Measurements from ENCODE around the gene CORT. TPM values are rescaled to one million over a fixed set of nuclear protein-coding genes. Genes with fewer than 3 reads are reported as not detected.

The CORT gene
- total and polyA plus RNA-seq, 10 of the 15 experiments (the other 5 are each of a cell fraction or from before 2014, with no cell fraction given): 0.09 to 0.49 (median 0.23) TPM; not detected in 1

DNA sequence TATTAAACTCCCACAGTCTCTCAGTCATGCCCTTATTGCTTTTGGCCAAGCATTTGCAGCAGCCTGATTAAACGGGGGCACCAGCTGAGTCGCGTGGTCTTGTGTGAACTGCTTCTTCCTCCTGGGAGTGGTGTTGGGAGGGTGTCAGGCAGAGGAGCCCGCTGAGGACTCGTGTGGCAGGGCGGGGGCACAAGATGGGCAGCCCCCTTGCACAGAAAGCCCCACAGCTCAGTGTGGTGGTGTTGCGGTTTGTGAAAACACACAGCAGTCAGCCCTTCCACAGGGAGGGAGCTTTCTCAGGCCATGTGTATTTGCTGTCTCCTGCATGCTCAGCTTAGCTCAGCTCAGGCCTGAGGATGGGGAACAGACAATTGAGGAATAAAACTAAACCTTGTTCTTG, 47.3 kb downstream of the CORT start:
- Histone ChIP-seq H3K4me2 (ENCODE audit: control insufficient read depth, insufficient read depth) (no peak overlapping the region), H4K20me1 (ENCODE audit: control insufficient read depth, insufficient read depth) (no peaks in the 10 kb centered on the region), H3K79me2 (ENCODE audit: control insufficient read depth, insufficient read depth, low read length) (peaks cover 36% of the 10 kb centered on the region), H3K9me3 (replicated peaks; ENCODE audit: control insufficient read depth, insufficient read depth, low read length) (no peaks in the 10 kb centered on the region), H3K9ac (ENCODE audit: control insufficient read depth, insufficient read depth, low read length) (no peak overlapping the region), H2AFZ (ENCODE audit: control insufficient read depth, low read depth, low read length) (no peak overlapping the region), H3K36me3 (ENCODE audit: control insufficient read depth in 2 of 2, insufficient read depth in 2 of 2, low read length in 1 of 2) (peaks cover 3 to 12% of the 10 kb centered on the region in 2 experiments; a peak in 3 of 4 replicates), H3K27me3 (replicated peaks in 1 of 2; ENCODE audit: control insufficient read depth in 2 of 2, insufficient read depth in 2 of 2, low read length in 1 of 2) (no peaks in the 10 kb centered on the region), H3K4me3 (no peak overlapping the region), H3K4me1 (ENCODE audit: control insufficient read depth, insufficient read depth, low read length) (peaks cover 29% of the 10 kb centered on the region), H3K27ac (ENCODE audit: control insufficient read depth, insufficient read depth) (no peak overlapping the region)
- DNase-seq (ENCODE audit: low read depth, low spot score) (no peak), FAIRE-seq (no peak), ATAC-seq (no peak)
- ChIA-PET SMC1A (ENCODE audit: uncharacterized antibody, unreplicated experiment) (interaction anchor here (1.3 to 6.4 kb wide), 3 partner anchors 12 to 66 kb away, joined by 3 to 71 read pairs (median 6); no protein-coding TSS in a partner anchor), CTCF (interaction anchor here (0.9 to 12.5 kb wide), 5 partner anchors 11 to 371 kb away, joined by 3 to 292 read pairs (median 7); partner anchors contain the start of gene CENPS), POLR2A (interaction anchor here (0.7 to 1.8 kb wide), 2 partner anchors 9 to 11 kb away, joined by 4 to 5 read pairs; no protein-coding TSS in a partner anchor), RAD21 (ENCODE audit: unreplicated experiment) (interaction anchor here (1.2 to 1.4 kb wide), 3 partner anchors 14 to 369 kb away, joined by 4 to 5 read pairs (median 5); partner anchors contain the start of gene CENPS)
- intact Hi-C loops (cut with micrococcal nuclease; ENCODE audit: unreplicated experiment) (no loop called here), in situ Hi-C loops (cut with MboI) (no loop called here)
- no TSS peak for BruUV-seq (replicated peaks)
- TF ChIP-seq BMI1 (IDR thresholded peaks at IDR 0.05; ENCODE audit: borderline replicate concordance) (no peak), IRF5 (IDR thresholded peaks at IDR 0.05; ENCODE audit: borderline replicate concordance) (no peak), JUNB (IDR thresholded peaks at IDR 0.05) (no peak), ZBED1 (IDR thresholded peaks at IDR 0.05; ENCODE audit: borderline replicate concordance) (no peak), ZBTB40 (IDR thresholded peaks at IDR 0.05; ENCODE audit: borderline replicate concordance) (no peak), NR2F1 (conservative IDR thresholded peaks at IDR 0.05) (no peak), MEF2A (IDR thresholded peaks at IDR 0.05; ENCODE audit: insufficient read depth, low read depth, low read length) (no peak), CHD1 (IDR thresholded peaks at IDR 0.05; ENCODE audit: low read depth, low read length) (no peak), ASH2L (IDR thresholded peaks at IDR 0.05; ENCODE audit: borderline replicate concordance, low read depth) (no peak), NBN (IDR thresholded peaks at IDR 0.05) (no peak), ETV6 (conservative IDR thresholded peaks at IDR 0.05 in 1 of 2, IDR thresholded peaks at IDR 0.05 in 1 of 2; ENCODE audit: borderline replicate concordance in 1 of 2, low read depth in 1 of 2) (no peak), MEF2B (IDR thresholded peaks at IDR 0.05; ENCODE audit: partially characterized antibody, poor library complexity, severe bottlenecking) (no peak), IKZF2 (IDR thresholded peaks at IDR 0.05) (no peak), PAX8 (IDR thresholded peaks at IDR 0.05) (no peak), ZNF274 (IDR thresholded peaks at IDR 0.05; ENCODE audit: insufficient read depth, insufficient read length) (no peak), KLF5 (IDR thresholded peaks at IDR 0.05; ENCODE audit: partially characterized antibody) (no peak)
- TF ChIP-seq, protein P1, sequence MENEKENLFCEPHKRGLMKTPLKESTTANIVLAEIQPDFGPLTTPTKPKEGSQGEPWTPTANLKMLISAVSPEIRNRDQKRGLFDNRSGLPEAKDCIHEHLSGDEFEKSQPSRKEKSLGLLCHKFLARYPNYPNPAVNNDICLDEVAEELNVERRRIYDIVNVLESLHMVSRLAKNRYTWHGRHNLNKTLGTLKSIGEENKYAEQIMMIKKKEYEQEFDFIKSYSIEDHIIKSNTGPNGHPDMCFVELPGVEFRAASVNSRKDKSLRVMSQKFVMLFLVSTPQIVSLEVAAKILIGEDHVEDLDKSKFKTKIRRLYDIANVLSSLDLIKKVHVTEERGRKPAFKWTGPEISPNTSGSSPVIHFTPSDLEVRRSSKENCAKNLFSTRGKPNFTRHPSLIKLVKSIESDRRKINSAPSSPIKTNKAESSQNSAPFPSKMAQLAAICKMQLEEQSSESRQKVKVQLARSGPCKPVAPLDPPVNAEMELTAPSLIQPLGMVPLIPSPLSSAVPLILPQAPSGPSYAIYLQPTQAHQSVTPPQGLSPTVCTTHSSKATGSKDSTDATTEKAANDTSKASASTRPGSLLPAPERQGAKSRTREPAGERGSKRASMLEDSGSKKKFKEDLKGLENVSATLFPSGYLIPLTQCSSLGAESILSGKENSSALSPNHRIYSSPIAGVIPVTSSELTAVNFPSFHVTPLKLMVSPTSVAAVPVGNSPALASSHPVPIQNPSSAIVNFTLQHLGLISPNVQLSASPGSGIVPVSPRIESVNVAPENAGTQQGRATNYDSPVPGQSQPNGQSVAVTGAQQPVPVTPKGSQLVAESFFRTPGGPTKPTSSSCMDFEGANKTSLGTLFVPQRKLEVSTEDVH (IDR thresholded peaks at IDR 0.05; ENCODE audit: low read depth, partially characterized antibody): no peak
- 97% methylated on average over 7 of the region's 7 CpGs for WGBS (ENCODE audit: insufficient coverage, insufficient replicate concordance, low lambda C conversion rate, missing lambda C conversion rate)
